Dendritic cell treated with granulocyte-macrophage colony-stimulating factor and Interleukin-4, amounts not matched to agents 40 ng/mL and 50 ng/mL, for 4 days (primary cell): ENCODE data around the gene MEIKIN.

Source experiments
- H3K27ac Mint-ChIP-seq: one replicate; pipeline ENCODE4 v1.8.0; 2022; ENCODE audit warnings: mild to moderate bottlenecking, mixed read lengths
- H3K27me3 Mint-ChIP-seq: one replicate; pipeline ENCODE4 v1.8.0; 2022; ENCODE audit warnings: mild to moderate bottlenecking, mixed read lengths
- H3K36me3 Mint-ChIP-seq: one replicate; pipeline ENCODE4 v1.8.0; 2022; ENCODE audit warnings: low read depth, mixed read lengths
- H3K4me1 Mint-ChIP-seq: one replicate; pipeline ENCODE4 v1.8.0; 2022; ENCODE audit warnings: low read depth, mixed read lengths
- H3K4me3 Mint-ChIP-seq: one replicate; pipeline ENCODE4 v1.8.0; 2022; ENCODE audit warnings: mild to moderate bottlenecking, moderate library complexity, mixed read lengths
- H3K9me3 Mint-ChIP-seq: one replicate; pipeline ENCODE4 v1.8.0; 2022; ENCODE audit warnings: mixed read lengths
- intact Hi-C: fragments of 100-400 bp; cut with micrococcal nuclease; formaldehyde crosslinking; loops from one replicate; pipeline ENCODE4 v1.15.0; 2022

Gene MEIKIN

GRCh38 chr5:131957721-131958441 lies 12.4 kb upstream of the MEIKIN start:
- H3K9me3 Mint-ChIP-seq = no peaks in the 10 kb centered on the region
- peaks cover 4% of the 10 kb centered on the region for H3K27me3 Mint-ChIP-seq
- H3K27ac Mint-ChIP-seq = no peak overlapping the region
- H3K4me1 Mint-ChIP-seq = no peaks in the 10 kb centered on the region
- no peaks in the 10 kb centered on the region for H3K36me3 Mint-ChIP-seq
- H3K4me3 Mint-ChIP-seq = no peak overlapping the region
- intact Hi-C loops = no loop called here

- intact Hi-C loops = no loop called here
- Mint-ChIP-seq H3K36me3 (no peaks in the 10 kb centered on the region), H3K27ac (no peak overlapping the region), H3K9me3 (no peaks in the 10 kb centered on the region), H3K4me1 (no peaks in the 10 kb centered on the region), H3K27me3 (peaks cover 4% of the 10 kb centered on the region), H3K4me3 (no peak overlapping the region)
These were observed 8.5 kb upstream of the MEIKIN start for GRCh38 chr5:131953969-131954368.

DNA sequence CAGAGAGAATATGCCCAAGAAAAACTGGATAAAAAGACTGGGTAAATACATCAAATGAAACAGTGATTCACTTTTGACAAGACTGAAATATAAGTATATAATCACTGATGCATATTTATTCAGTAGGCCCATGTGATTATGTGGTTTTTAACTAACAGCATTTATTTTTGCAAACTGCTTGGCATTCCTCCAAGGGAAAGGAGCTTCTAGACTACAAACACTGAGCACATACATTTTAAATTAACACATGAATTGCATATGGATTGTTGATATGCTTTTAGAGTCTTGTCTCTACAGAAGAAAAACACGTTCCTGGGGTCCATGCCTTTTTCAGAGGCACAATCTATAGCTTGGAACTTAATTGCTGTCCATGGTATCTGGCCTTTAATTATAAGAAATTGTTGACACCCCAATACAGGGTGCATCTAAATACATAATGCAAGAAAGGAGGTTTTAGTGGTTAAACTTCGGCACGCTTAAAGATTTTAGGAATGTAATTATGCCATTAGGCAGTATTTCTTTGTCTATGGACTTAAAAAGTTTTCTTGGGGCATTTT lies 6.9 kb upstream of the MEIKIN start:
- H3K4me1 Mint-ChIP-seq = no peaks in the 10 kb centered on the region
- no peaks in the 10 kb centered on the region for H3K36me3 Mint-ChIP-seq
- H3K4me3 Mint-ChIP-seq = no peak overlapping the region
- no peaks in the 10 kb centered on the region for H3K9me3 Mint-ChIP-seq
- H3K27me3 Mint-ChIP-seq = peaks cover 6% of the 10 kb centered on the region
- intact Hi-C loops = no loop called here
- no peak overlapping the region for H3K27ac Mint-ChIP-seq

GRCh38 chr5:131950706-131951105 lies 5.2 kb upstream of the MEIKIN start:
- Mint-ChIP-seq H3K4me3 (no peak overlapping the region), H3K4me1 (peaks cover 4% of the 10 kb centered on the region), H3K27me3 (peaks cover 6% of the 10 kb centered on the region), H3K36me3 (no peaks in the 10 kb centered on the region), H3K27ac (no peak overlapping the region), H3K9me3 (no peaks in the 10 kb centered on the region)
- intact Hi-C loops = no loop called here

DNA sequence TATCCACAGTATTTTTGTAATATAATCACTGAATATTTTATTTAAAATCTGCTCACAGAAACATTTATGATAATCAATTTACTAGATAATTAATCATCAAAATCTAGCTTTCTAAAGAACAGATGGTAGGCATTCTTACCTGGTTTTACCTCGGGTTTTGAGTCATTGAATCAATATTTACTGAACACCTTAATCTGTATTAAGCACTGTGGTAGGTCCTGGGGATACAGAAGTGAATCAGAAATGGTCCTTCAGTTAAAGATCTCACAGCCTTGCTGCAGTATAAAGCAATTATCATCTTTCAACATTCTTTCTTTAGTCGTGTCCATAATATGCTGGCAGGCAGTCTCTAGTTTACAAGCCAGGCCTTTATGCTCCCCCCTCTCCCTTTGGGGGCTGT lies 2.0 kb upstream of the MEIKIN start:
- Mint-ChIP-seq H3K27me3 (peaks cover 3% of the 10 kb centered on the region), H3K4me3 (no peak overlapping the region), H3K4me1 (peaks cover 15% of the 10 kb centered on the region), H3K9me3 (no peaks in the 10 kb centered on the region), H3K36me3 (no peaks in the 10 kb centered on the region), H3K27ac (no peak overlapping the region)
- intact Hi-C loops = no loop called here

DNA sequence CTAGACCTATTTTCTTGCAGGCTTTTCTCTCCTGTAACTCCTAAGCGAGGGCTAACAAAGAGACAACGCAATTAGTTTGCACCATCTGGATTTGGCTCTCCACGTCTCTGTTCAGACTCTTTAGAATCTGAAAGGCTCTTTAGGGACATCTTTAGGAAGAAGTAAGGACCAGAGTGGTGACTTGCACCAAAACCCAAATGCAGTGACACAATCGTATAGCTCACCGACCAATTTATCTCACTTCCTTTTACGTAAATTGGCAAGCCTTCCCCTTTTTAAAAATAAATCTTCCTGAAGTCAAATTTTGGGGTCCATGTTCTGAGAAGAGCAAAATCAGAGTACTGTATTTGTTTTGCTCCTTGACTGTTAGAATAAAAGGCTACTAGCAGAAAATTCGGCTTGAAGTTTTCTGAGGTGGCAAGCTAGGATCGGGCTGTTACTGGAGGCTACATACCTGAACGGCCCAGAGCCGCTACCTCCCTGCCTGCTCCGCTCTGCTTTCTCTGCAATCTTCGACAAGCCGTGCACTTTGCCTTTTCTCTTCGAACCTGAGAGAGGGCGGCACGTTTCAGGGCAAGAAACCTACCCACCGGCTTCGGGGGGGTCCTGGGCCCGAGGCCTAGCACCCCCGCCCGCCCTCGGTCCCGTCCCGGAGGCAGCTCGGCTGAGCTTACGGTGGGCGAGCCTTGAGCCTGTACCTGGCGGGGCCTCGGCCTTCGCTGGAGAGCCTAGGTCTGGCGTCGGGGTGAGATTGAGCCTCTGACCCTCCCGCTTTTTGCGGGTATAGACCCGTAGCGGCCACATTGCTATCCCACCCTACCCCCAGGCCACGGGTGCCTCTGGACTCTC lies 537 bp downstream of the MEIKIN start:
- intact Hi-C loops = no loop called here
- H3K36me3 Mint-ChIP-seq = no peaks in the 10 kb centered on the region
- H3K4me1 Mint-ChIP-seq = peaks cover 32% of the 10 kb centered on the region
- peaks cover 3% of the 10 kb centered on the region for H3K27me3 Mint-ChIP-seq
- H3K4me3 Mint-ChIP-seq = no peak overlapping the region
- no peak overlapping the region for H3K27ac Mint-ChIP-seq
- H3K9me3 Mint-ChIP-seq = no peaks in the 10 kb centered on the region

GRCh38 chr5:131943916-131944315 lies 1.5 kb downstream of the MEIKIN start:
- Mint-ChIP-seq H3K9me3 (no peaks in the 10 kb centered on the region), H3K4me3 (no peak overlapping the region), H3K27ac (peak overlapping the region; percentile 51), H3K4me1 (peaks cover 34% of the 10 kb centered on the region), H3K36me3 (no peaks in the 10 kb centered on the region), H3K27me3 (peaks cover 2% of the 10 kb centered on the region)
- intact Hi-C loops = no loop called here

GRCh38 chr5:131942016-131942415 lies 3.4 kb downstream of the MEIKIN start:
- intact Hi-C loops = no loop called here
- Mint-ChIP-seq H3K27me3 (no peaks in the 10 kb centered on the region), H3K9me3 (no peaks in the 10 kb centered on the region), H3K27ac (no peak overlapping the region), H3K36me3 (no peaks in the 10 kb centered on the region), H3K4me1 (peaks cover 34% of the 10 kb centered on the region), H3K4me3 (no peak overlapping the region)

DNA sequence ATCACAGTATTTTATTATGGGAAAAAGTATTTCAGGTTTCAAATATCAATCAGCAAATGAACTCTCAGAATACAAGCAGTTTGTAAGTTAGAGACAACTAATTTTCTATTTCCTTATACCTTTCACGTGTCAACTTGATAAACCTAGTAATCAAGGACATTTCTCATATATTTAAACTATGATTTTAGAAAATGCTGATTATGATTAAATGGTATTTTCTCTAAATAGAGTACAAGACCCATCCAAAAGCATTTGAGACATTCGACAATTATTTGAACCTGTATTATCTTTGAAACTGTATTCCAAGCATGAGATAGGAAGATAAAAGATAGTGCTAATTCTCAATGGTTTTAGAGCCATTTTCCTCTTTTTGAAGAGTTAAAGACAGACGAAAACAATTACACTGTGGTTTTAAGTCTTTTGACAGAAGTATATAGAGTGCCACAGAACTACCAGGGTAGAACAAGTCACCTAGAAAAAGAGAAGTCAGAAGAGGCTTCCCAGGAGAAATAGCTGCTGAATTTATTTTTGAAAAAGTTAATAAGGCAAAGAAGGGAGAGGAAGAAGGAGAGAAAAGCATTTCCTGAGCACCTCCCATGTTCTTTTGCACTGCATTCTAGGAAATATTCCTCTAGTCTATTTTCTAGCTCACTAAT lies 5.6 kb downstream of the MEIKIN start:
- no peaks in the 10 kb centered on the region for H3K9me3 Mint-ChIP-seq
- intact Hi-C loops = no loop called here
- H3K4me3 Mint-ChIP-seq = no peak overlapping the region

DNA sequence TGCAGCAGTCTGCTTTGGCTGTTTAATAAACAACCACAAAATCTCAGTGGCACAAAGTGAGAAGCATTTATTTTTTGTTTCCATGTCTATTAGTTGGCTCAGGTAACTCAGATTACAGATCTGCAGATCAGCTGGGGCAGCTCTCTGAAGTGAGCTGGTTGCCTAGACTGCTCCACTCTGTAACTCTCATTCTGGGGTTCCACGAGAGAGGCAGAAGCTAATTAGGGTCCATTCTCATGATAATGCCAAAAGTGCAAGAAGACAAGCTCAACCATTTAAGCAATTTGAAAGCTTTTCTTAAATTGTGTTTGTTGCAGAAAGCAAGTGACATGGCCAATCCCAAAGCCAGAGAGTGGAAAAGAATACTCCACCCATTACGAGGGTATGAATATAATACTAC lies 13.2 kb downstream of the MEIKIN start:
- intact Hi-C loops = no loop called here
- Mint-ChIP-seq H3K4me3 (no peak overlapping the region), H3K9me3 (peaks cover 35% of the 10 kb centered on the region), H3K4me1 (no peaks in the 10 kb centered on the region), H3K27me3 (peaks cover 8% of the 10 kb centered on the region), H3K36me3 (no peaks in the 10 kb centered on the region), H3K27ac (no peak overlapping the region)

More for the DNA sequence above, 5.6 kb downstream of the MEIKIN start:
- Mint-ChIP-seq H3K27me3 (peaks cover 7% of the 10 kb centered on the region), H3K36me3 (no peaks in the 10 kb centered on the region), H3K4me1 (peaks cover 26% of the 10 kb centered on the region), H3K27ac (no peak overlapping the region)

DNA sequence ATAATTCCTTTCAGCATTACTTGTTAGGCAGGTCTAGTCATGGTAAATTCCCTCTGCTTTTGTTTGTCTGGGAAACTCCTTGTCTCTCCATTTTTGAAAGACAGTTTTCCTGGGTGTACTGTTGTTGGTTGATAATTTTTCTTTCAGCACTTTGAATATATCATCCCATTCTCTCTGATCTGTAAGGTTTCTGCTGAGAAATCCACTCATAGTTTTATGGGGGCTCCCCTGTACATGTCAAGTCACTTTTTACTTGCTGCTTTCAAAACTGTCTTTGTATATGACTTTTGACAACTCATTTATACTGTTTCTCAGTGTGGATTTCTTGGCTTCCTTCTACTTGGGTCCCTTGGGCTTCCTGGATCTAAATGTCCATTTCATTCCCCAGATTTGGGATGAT lies 16.5 kb downstream of the MEIKIN start:
- no peaks in the 10 kb centered on the region for H3K36me3 Mint-ChIP-seq
- no peak overlapping the region for H3K4me3 Mint-ChIP-seq
- no peak overlapping the region for H3K27ac Mint-ChIP-seq
- peaks cover 51% of the 10 kb centered on the region for H3K9me3 Mint-ChIP-seq
- no peaks in the 10 kb centered on the region for H3K4me1 Mint-ChIP-seq
- intact Hi-C loops = no loop called here
- no peaks in the 10 kb centered on the region for H3K27me3 Mint-ChIP-seq

DNA sequence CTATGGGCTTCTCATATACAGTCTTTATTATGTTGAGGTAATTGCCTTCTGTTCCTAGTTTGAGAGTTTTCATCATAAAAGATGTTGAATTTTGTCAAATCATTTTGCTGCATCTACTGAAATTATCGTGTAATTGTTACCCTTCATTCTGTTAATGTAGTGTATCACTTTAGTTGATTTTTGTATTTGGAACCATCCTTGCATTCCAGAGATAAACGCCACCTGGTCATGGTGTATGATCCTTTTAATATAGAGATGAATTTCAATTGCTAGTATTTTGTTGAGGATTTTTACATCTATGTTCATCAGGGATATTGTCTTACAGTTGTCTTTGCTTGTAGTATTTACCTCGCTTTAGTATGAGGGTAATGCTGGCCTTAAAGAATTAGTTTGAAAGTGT lies 19.3 kb downstream of the MEIKIN start:
- Mint-ChIP-seq H3K4me1 (no peaks in the 10 kb centered on the region), H3K27ac (no peak overlapping the region), H3K9me3 (peaks cover 51% of the 10 kb centered on the region), H3K27me3 (no peaks in the 10 kb centered on the region), H3K36me3 (no peaks in the 10 kb centered on the region), H3K4me3 (no peak overlapping the region)
- intact Hi-C loops = no loop called here

DNA sequence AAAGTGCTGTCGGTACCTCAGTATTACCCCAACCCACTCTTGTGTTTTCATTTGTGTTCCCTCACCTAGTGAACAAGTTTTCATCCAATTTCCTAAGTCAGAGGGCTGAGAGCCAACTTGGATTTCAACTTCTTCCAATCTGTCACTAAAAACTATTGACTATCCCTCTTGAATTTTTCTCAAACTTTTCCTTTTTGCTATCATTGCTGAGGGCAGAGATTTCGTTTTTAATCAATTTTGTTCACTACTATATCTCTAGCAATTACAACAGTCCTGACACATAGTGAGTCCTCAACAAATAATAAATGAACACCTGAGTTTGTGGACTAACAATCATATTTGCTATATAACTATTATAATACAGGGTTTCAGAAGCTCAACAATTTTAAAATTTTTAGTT lies 29.0 kb downstream of the MEIKIN start:
- no peaks in the 10 kb centered on the region for H3K27me3 Mint-ChIP-seq

DNA sequence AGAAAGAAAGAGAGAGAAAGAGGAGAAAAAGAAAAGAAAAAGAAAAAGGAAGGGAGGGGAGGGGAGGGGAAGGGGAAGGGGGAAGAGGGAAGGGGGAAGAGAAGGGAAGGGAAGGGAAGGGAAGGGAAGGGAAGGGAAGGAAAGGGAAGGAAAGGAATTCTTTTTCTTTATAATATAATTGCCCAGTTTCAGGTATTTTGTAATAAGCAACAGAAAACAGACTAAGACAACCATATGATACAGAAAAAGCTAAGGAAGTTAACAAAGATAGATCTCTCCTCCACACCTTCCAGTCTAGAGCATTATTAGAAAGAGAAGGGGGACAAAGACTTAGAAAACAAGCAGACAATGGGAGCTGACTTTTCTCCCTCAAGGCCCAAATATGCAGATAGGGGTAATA lies 31.0 kb downstream of the MEIKIN start:
- H3K4me1 Mint-ChIP-seq = no peaks in the 10 kb centered on the region
- no peak overlapping the region for H3K4me3 Mint-ChIP-seq
- intact Hi-C loops = no loop called here
- no peaks in the 10 kb centered on the region for H3K36me3 Mint-ChIP-seq
- no peak overlapping the region for H3K27ac Mint-ChIP-seq
- H3K9me3 Mint-ChIP-seq = no peaks in the 10 kb centered on the region
- H3K27me3 Mint-ChIP-seq = no peaks in the 10 kb centered on the region

More for the DNA sequence above, 29.0 kb downstream of the MEIKIN start:
- H3K4me3 Mint-ChIP-seq = no peak overlapping the region
- no peaks in the 10 kb centered on the region for H3K4me1 Mint-ChIP-seq
- H3K9me3 Mint-ChIP-seq = no peaks in the 10 kb centered on the region
- intact Hi-C loops = no loop called here
- H3K36me3 Mint-ChIP-seq = no peaks in the 10 kb centered on the region
- H3K27ac Mint-ChIP-seq = no peak overlapping the region
